Activated CD8-positive, alpha-beta memory T cell treated with anti-CD3 and anti-CD28 coated beads, Interleukin-2, amount 50 U/mL, for 24 hours (primary cell): ENCODE data around the gene KAZN.

Experiments
- DNase-seq: peaks from one replicate; pipeline ENCODE4 v3.0.0-alpha.2; 2020; ENCODE audit errors: extremely low read depth

KAZN gene

GRCh38 chr1:14590411-14591180 lies 7.9 kb upstream of the KAZN start:
- DNase-seq, result no peak

GRCh38 chr1:14591600-14591999 lies 6.9 kb upstream of the KAZN start:
- no peak for DNase-seq

- no peak for DNase-seq
Measured at GRCh38 chr1:14592004-14592631, 6.4 kb upstream of the KAZN start.

DNA sequence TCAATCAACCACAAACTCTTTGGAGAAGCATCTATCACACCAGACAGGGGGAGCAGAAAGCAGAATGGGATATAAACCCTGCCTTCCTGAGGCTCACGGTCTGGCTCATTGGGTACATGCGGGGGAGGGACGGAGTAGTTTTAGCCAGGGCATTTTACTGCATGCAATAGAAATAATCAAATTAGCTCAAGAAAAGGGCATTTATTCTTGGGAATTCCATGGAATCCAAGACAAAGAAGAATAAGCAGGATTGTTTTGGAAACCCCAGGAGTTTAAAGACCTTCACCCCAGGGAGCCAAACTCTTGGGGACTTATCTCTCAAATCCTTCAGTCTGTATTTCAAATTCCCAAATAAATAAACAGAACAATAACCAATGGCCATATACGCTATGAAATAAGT lies 5.2 kb upstream of the KAZN start:
- DNase-seq, result no peak

GRCh38 chr1:14594045-14594444 lies 4.4 kb upstream of the KAZN start:
- no peak for DNase-seq

DNA sequence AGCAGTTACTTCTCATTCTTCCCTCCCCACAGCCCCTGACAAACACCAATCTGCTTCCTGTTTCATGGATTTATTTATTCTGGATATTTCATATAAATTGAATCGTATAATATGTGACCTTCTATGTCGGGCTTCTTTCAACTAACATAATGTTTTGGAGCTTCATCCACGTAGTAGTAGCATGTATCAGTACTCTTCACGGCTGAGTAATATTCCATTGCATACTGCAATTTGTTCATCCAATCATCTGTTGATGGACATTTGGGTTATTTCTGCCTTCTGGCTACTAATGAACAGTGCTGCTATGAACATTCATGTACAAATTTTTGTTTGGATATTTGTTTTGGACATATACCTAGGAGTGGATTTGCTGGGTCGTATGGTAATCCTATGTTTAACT lies 1.9 kb upstream of the KAZN start:
- DNase-seq, result no peak

GRCh38 chr1:14597343-14598006 lies 1.0 kb upstream of the KAZN start:
- DNase-seq, result no peak

GRCh38 chr1:14598007-14598497 lies 433 bp upstream of the KAZN start:
- DNase-seq, result no peak

GRCh38 chr1:14599183-14599791 lies 802 bp downstream of the KAZN start:
- no peak for DNase-seq

DNA sequence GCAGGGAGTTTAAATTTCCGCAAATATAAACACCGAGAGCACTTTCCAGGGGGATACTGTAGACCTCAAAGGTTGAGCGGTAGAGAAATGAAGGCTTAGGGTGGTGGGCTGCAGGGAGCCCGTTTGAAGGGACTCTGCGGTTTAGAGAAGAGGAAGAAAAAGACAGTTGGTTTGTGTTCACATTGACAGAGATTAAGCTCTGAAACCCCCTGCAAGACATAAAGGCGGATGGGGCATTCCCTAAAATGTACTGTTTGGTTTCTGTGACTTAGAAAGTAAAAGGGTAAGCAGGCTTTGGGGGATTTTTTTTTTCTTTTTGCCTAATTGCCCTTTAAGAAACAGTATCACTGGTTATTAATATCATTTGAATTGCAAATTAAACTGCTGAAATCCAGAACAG lies 1.3 kb downstream of the KAZN start:
- DNase-seq, result no peak

GRCh38 chr1:14600405-14601112 lies 2.1 kb downstream of the KAZN start:
- DNase-seq, result no peak

- no peak for DNase-seq
Measured at GRCh38 chr1:14602136-14602535, 3.7 kb downstream of the KAZN start.

GRCh38 chr1:14603645-14604044 lies 5.2 kb downstream of the KAZN start:
- no peak for DNase-seq

GRCh38 chr1:14604414-14604813 lies 5.9 kb downstream of the KAZN start:
- DNase-seq, result no peak

- no peak for DNase-seq
Measured at GRCh38 chr1:14605945-14606344, 7.5 kb downstream of the KAZN start.

- DNase-seq, result no peak
Measured at GRCh38 chr1:14606632-14607031, 8.1 kb downstream of the KAZN start.

DNA sequence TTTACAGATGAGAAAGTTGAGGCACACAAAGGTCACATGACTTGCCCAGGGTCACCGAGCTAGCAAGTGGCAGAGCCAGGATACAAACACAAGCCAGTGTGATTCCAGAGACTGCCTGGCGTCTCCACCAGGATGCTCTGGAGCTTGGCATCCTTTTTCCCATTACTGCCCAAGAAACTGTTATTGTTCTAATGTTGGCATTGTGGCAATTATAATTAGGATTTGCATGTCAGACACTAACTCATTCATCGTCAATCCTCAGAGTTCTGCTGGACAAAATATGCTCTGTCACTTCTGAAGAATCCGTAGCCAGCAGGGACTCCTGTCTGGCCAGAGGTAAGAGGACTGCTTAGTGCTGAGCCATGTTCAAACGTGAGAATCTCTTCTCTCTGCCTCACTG lies 8.8 kb downstream of the KAZN start:
- no peak for DNase-seq

DNA sequence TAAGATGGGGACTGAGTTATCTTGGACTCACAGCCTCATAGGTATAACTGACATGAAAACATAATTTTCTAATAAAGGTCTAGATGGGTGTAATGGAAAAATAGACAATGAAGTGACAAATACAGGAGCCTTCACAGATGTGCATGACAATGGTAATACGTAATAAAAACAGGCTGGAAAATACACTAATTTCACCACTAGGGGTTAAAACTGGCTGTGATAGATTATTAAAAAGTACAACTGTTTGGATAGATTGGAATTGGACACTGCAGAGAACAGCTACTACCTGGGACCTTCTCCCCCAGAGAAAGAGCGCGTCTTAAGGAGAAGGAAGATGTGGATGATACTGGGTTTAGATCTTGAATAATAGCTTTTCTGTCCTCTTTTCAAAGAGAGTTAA lies 9.8 kb downstream of the KAZN start:
- DNase-seq, result no peak

DNA sequence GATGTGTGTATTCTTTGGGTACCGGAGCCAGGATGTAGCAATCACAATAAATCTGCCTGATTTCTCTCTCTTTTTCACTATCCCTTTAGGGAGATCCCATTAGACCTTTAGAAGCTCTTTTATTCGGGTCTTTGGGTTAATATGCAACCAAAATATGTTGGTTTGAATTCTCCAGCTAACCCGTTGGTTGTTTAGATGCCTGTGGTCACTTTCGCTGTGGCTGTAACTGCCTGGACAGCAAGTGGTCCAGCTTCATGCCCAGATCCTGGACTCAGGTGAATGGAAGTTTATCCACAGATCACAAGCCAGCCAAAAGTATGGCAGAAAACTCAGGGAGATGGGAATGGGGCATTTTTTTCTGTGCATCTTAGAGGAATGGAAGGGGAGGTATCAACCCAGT lies 12.3 kb downstream of the KAZN start:
- no peak for DNase-seq

GRCh38 chr1:14611792-14612191 lies 13.3 kb downstream of the KAZN start:
- no peak for DNase-seq

DNA sequence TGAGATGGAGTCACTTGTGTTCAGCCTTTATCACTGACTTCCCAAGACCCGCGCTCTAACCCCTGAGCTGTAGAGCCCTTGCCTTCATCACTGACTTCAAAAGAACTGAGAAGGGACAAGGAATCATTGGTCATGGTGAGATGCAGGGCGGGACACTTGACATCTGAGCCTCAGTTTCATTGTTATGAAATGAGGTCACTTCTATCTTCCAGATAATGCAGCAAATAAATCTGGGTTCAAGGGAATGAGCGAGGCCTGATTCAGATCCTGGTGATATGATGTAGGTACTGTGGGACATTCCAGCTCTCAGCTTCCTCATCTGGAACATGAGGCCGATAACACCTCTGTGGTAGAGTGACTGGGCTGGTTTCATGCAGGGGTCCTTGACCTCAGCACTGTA lies 13.8 kb downstream of the KAZN start:
- no peak for DNase-seq

DNA sequence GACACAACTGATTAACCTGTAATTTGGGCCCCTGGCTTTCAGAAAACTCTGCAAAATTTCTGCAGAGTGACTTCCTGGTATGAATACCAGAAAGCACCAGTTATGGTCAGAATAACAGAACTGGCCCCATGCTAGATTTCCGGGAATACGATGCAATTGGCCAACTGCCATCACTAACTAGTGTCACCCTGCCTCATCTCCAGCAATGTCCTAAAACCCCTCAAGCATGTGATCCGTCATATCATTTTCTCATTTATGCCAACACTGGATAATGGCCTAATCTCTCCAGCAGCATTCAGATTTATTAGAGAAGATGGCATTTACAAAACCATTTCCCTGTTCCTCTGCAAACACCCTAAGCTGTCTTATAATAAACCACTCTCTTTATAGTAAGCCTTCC lies 15.4 kb downstream of the KAZN start:
- DNase-seq, result no peak
